Fibroblast of lung (primary cell): ENCODE results near the gene HSPA5. TPM values are rescaled to one million over a fixed set of nuclear protein-coding genes. Genes with fewer than 3 reads are reported as not detected.

ENCODE experiments used
- DNase-seq, 2 donors: peaks; one replicate each; pipeline versions ENCODE4 v3.0.0 to v3.0.0-alpha.2; 2010; ENCODE audit warnings: low read depth in 2 of 2
- H2AFZ ChIP-seq: 2 replicates; pipeline ENCODE4 v1.5.1; 2012; ENCODE audit warnings: low read length, control low read depth, inconsistent platforms
- H3K27ac ChIP-seq: 2 replicates; pipeline ENCODE4 v1.5.1; 2011; ENCODE audit warnings: low read length, control low read depth; ENCODE audit not compliant: insufficient read depth
- H3K27me3 ChIP-seq: 2 replicates; pipeline ENCODE4 v1.5.1; 2011; ENCODE audit warnings: mild to moderate bottlenecking, low read length; ENCODE audit not compliant: control insufficient read depth, insufficient read depth
- H3K36me3 ChIP-seq: 2 replicates; pipeline ENCODE4 v1.5.1; 2011; ENCODE audit warnings: low read length; ENCODE audit not compliant: control insufficient read depth, insufficient read depth
- H3K4me1 ChIP-seq: 2 replicates; pipeline ENCODE4 v1.5.1; 2011; ENCODE audit warnings: low read length; ENCODE audit not compliant: control insufficient read depth, insufficient read depth; ENCODE audit errors: extremely low read depth
- H3K4me2 ChIP-seq: 2 replicates; pipeline ENCODE4 v1.5.1; 2011; ENCODE audit warnings: low read length, control low read depth; ENCODE audit not compliant: insufficient read depth; ENCODE audit errors: extremely low read depth
- H3K4me3 ChIP-seq, 4 experiments: fragments of 200-600 bp in 1 of 4; sonication (generic) in 1 of 4; replicated peaks in 1 of 4; 2 replicates each; pipeline ENCODE4 v1.5.1; 2011 to 2016; ENCODE audit warnings: low read length in 4 of 4, low read depth in 3 of 4, mild to moderate bottlenecking in 3 of 4, control low read depth in 2 of 4, inconsistent platforms in 1 of 4, mixed read lengths in 1 of 4; ENCODE audit not compliant: insufficient read depth in 1 of 4; ENCODE audit errors: control extremely low read depth in 1 of 4
- H3K79me2 ChIP-seq: 2 replicates; pipeline ENCODE4 v1.5.1; 2012; ENCODE audit warnings: mild to moderate bottlenecking, low read length, inconsistent platforms; ENCODE audit not compliant: control insufficient read depth, insufficient read depth
- H3K9ac ChIP-seq: 2 replicates; pipeline ENCODE4 v1.5.1; 2011; ENCODE audit warnings: mild to moderate bottlenecking, low read length, control low read depth; ENCODE audit not compliant: insufficient read depth
- H3K9me3 ChIP-seq: 2 replicates; pipeline ENCODE4 v1.5.1; 2012; ENCODE audit warnings: low read depth, low read length; ENCODE audit not compliant: control insufficient read depth, insufficient read depth
- H4K20me1 ChIP-seq: 2 replicates; pipeline ENCODE4 v1.5.1; 2011; ENCODE audit warnings: low read length; ENCODE audit not compliant: control insufficient read depth, insufficient read depth; ENCODE audit errors: extremely low read depth
- EZH2 ChIP-seq: IDR thresholded peaks from 2 replicates; pipeline ENCODE4 v1.5.1; 2012; ENCODE audit warnings: low read length, control low read depth, mild to moderate bottlenecking; ENCODE audit errors: missing control alignments
- polyA plus RNA-seq, 2 donors: library from polyadenylated mRNA; depleted of rRNA in 1 of 2; stranded (reverse) in 1 of 2; unstranded in 1 of 2; fragments of >200 nt; gene quantifications; 2 replicates each; pipeline ENCODE4 v1.2.1, GENCODE V29; 2011 to 2012; ENCODE audit warnings: missing spikeins in 1 of 2
- total RNA-seq: library from RNA; depleted of rRNA; stranded (reverse); fragments of >200 nt; gene quantifications from 2 replicates; pipeline ENCODE4 v1.2.1, GENCODE V29; 2014
- TF ChIP-seq, protein P1 (sequence below), 2 donors: IDR thresholded peaks in 1 of 2; conservative IDR thresholded peaks in 1 of 2; 1 replicate in 1 of 2; 2 replicates in 1 of 2; pipeline ENCODE4 v1.5.1; 2011 to 2012; ENCODE audit warnings: low read length in 2 of 2, control low read depth in 1 of 2, inconsistent platforms in 1 of 2, low read depth in 1 of 2, mild to moderate bottlenecking in 1 of 2

The HSPA5 gene
- total and polyA plus RNA-seq, 2 donors (not counting 1 experiment from before 2014, with no cell fraction given) = 339 to 482 TPM

DNA sequence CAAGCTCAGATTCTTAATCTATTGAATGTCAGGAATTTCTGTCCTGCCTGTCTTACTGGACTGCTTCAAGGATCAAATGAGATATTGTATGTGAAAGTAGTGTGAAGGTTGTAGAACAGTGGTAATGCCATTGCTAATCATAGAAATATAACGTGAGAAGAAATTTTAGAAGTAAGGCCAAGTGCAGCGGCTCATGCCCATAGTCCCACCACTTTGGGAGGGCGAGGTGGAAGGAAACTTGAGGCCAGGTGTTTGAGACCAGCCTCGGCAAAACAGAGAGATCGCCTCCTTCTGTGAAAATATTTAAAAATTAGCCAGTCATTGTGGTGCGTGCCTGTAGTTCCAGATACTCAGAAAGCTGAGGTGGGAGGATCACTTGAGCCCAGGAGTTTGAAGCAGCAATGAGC is 5.1 kb upstream of the HSPA5 start:
- Histone ChIP-seq H3K9me3 (no peaks in the 10 kb centered on the region), H3K79me2 (no peaks in the 10 kb centered on the region), H2AFZ (no peak overlapping the region), H3K27me3 (no peaks in the 10 kb centered on the region), H3K4me2 (no peak overlapping the region), H3K4me1 (peaks cover 2% of the 10 kb centered on the region), H3K27ac (no peak overlapping the region), H3K9ac (no peak overlapping the region), H3K4me3 (no peak overlapping the region), H3K36me3 (no peaks in the 10 kb centered on the region), H4K20me1 (no peaks in the 10 kb centered on the region)
- TF ChIP-seq, protein P1, sequence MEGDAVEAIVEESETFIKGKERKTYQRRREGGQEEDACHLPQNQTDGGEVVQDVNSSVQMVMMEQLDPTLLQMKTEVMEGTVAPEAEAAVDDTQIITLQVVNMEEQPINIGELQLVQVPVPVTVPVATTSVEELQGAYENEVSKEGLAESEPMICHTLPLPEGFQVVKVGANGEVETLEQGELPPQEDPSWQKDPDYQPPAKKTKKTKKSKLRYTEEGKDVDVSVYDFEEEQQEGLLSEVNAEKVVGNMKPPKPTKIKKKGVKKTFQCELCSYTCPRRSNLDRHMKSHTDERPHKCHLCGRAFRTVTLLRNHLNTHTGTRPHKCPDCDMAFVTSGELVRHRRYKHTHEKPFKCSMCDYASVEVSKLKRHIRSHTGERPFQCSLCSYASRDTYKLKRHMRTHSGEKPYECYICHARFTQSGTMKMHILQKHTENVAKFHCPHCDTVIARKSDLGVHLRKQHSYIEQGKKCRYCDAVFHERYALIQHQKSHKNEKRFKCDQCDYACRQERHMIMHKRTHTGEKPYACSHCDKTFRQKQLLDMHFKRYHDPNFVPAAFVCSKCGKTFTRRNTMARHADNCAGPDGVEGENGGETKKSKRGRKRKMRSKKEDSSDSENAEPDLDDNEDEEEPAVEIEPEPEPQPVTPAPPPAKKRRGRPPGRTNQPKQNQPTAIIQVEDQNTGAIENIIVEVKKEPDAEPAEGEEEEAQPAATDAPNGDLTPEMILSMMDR (conservative IDR thresholded peaks at IDR 0.05 in 1 of 2, IDR thresholded peaks at IDR 0.05 in 1 of 2; ENCODE audit: low read depth in 1 of 2, low read length in 2 of 2) = no peak
- TF ChIP-seq EZH2 = no peak
- no peak for DNase-seq

DNA sequence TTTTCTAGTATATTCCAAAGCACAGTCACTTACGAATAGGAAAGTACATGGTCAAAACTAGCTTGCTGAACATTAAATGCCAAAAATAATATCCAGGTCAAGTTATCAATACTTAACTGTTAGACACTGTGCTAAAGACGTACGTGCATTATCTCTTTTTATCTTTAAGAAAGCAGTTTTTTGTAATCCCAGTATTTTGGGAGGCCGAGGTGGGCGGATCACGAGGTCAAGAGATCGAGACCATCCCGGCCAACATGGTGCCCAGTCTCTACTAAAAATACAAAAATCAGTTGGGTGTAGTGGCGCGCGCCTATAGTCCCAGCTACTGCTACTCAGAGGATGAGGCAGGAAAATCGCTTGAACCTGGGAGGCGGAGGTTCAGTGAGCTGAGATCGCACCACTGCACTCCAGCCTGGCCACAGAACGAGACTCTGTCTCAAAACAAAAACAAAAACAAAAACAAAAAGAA is 2.7 kb upstream of the HSPA5 start:
- H3K4me3 ChIP-seq = no peak overlapping the region
- peaks cover 11% of the 10 kb centered on the region for H3K36me3 ChIP-seq
- DNase-seq = no peak
- no peak overlapping the region for H3K9ac ChIP-seq
- H4K20me1 ChIP-seq = peaks cover 9% of the 10 kb centered on the region
- no peak overlapping the region for H3K4me2 ChIP-seq
- H2AFZ ChIP-seq = no peak overlapping the region
- peak overlapping the region; percentile 42 for H3K27ac ChIP-seq
- TF ChIP-seq, protein P1 (conservative IDR thresholded peaks at IDR 0.05 in 1 of 2, IDR thresholded peaks at IDR 0.05 in 1 of 2; ENCODE audit: low read depth in 1 of 2, low read length in 2 of 2) = no peak
- TF ChIP-seq EZH2 = no peak
- H3K79me2 ChIP-seq = peaks cover 23% of the 10 kb centered on the region
- H3K9me3 ChIP-seq = no peaks in the 10 kb centered on the region
- H3K4me1 ChIP-seq = peaks cover 4% of the 10 kb centered on the region
- H3K27me3 ChIP-seq = no peaks in the 10 kb centered on the region

DNA sequence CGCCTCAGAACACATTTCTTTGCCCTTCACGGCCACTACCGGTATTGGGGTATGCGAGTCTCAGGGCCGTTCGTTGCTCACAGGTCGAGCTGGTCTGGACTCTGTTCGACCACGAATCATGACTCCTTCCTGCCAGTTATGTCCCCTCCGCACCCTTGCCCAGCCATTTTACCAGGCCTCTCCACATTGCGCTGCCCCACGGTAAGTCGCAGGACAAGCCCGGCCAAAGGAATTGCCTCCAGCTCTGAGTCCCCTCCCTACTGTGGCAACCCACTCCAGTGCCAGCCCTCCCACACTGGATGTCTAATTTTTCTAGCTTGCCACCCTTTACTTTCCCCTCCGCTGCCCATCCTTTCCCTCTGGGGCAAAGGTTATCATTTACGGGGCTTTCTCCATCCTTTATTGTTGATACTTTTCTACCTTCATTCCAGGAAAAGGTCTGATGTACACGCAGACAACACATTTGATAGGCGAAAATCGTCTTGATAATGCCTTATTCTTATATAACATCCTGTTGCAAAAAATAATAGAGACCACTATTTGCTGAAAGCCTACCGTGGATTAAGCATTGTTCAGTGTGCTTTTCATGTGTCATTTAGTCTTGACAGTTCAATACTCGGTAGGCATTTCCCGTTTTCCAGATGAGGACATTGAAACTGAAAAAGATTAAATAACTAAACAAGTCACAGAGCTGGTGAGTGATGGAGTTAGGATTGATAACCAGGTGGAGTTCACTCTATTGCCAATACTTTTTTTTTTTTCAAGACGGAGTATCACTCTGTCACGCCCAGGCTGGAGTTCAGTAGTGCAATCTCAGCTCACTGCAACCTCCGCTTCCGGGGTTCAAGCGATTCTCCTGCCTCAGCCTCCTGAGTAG is 958 bp upstream of the HSPA5 start:
- TF ChIP-seq, protein P1 (conservative IDR thresholded peaks at IDR 0.05 in 1 of 2, IDR thresholded peaks at IDR 0.05 in 1 of 2; ENCODE audit: low read depth in 1 of 2, low read length in 2 of 2) = no peak
- no peak for TF ChIP-seq EZH2
- H3K79me2 ChIP-seq = peaks cover 40% of the 10 kb centered on the region

More for the DNA sequence above, 958 bp upstream of the HSPA5 start:
- Histone ChIP-seq H3K4me1 (peaks cover 4% of the 10 kb centered on the region), H3K27ac (peak overlapping the region; percentile 96), H3K9me3 (no peaks in the 10 kb centered on the region), H2AFZ (peak overlapping the region; percentile 15), H3K36me3 (peaks cover 22% of the 10 kb centered on the region), H3K4me3 (peak overlapping the region; percentile 41 to 84 (median 68)), H3K9ac (peak overlapping the region; percentile 78), H4K20me1 (peaks cover 14% of the 10 kb centered on the region), H3K4me2 (peak overlapping the region; percentile 89), H3K27me3 (no peaks in the 10 kb centered on the region)
- DNase-seq = no peak
